Endodermal cell (in vitro differentiated cells): Measurements from ENCODE around the gene KCNE4. TPM values are rescaled to one million over a fixed set of nuclear protein-coding genes. Genes with fewer than 3 reads are reported as not detected.

ENCODE experiments used
- DNase-seq: peaks from one replicate; pipeline ENCODE4 v3.0.0-alpha.2; 2017
- H3K27ac ChIP-seq: 2 replicates; pipeline ENCODE4 v1.5.1; 2013; ENCODE audit warnings: mild to moderate bottlenecking, low read depth, low read length, moderate library complexity
- H3K27me3 ChIP-seq: 2 replicates; pipeline ENCODE4 v1.6.1; 2013; ENCODE audit warnings: mild to moderate bottlenecking, low read length, moderate library complexity; ENCODE audit not compliant: insufficient read depth, control insufficient read depth, poor library complexity, severe bottlenecking
- H3K36me3 ChIP-seq: 2 replicates; pipeline ENCODE4 v1.7.0; 2013; ENCODE audit warnings: mild to moderate bottlenecking, low read length, moderate library complexity; ENCODE audit not compliant: control insufficient read depth, insufficient read depth
- H3K4me1 ChIP-seq: one replicate; pipeline ENCODE4 v1.7.0; 2013; ENCODE audit warnings: low read length; ENCODE audit not compliant: control insufficient read depth, insufficient read depth
- H3K4me3 ChIP-seq: 2 replicates; pipeline ENCODE4 v1.5.1; 2013; ENCODE audit warnings: mild to moderate bottlenecking, low read length, moderate library complexity
- H3K9ac ChIP-seq: 2 replicates; pipeline ENCODE4 v1.6.1; 2013; ENCODE audit warnings: mild to moderate bottlenecking, low read length, moderate library complexity; ENCODE audit not compliant: poor library complexity, severe bottlenecking; ENCODE audit errors: extremely low read depth
- H3K9me3 ChIP-seq: 2 replicates; pipeline ENCODE4 v1.6.1; 2013; ENCODE audit warnings: mild to moderate bottlenecking, low read length, moderate library complexity; ENCODE audit not compliant: control insufficient read depth
- H3K27ac Mint-ChIP-seq: 2 replicates; pipeline ENCODE4 v1.8.0; 2020; ENCODE audit warnings: mixed read lengths
- H3K27me3 Mint-ChIP-seq: 2 replicates; pipeline ENCODE4 v1.8.0; 2021; ENCODE audit warnings: mild to moderate bottlenecking, mixed read lengths; ENCODE audit not compliant: insufficient read depth
- H3K36me3 Mint-ChIP-seq: 2 replicates; pipeline ENCODE4 v1.8.0; 2020; ENCODE audit warnings: low read depth, mixed read lengths
- H3K4me1 Mint-ChIP-seq: 2 replicates; pipeline ENCODE4 v1.8.0; 2020; ENCODE audit warnings: mixed read lengths
- H3K4me3 Mint-ChIP-seq: 2 replicates; pipeline ENCODE4 v1.8.0; 2020; ENCODE audit warnings: mild to moderate bottlenecking, moderate library complexity, mixed read lengths
- H3K9me3 Mint-ChIP-seq: 2 replicates; pipeline ENCODE4 v1.8.0; 2020; ENCODE audit warnings: mild to moderate bottlenecking, mixed read lengths
- WGBS, 2 experiments: methylation state at CpG; one replicate each; pipeline versions ENCODE4 v1.1.5 to v1.1.7; 2013; ENCODE audit warnings: missing lambda C conversion rate in 2 of 2, mixed read lengths in 1 of 2; ENCODE audit not compliant: insufficient coverage in 1 of 2, insufficient read length in 1 of 2; 5-methylcytosine and 5-hydroxymethylcytosine counted together
- total RNA-seq, 2 donors: library from RNA; stranded (reverse); fragmentation: NEBNext Ultra II Directional in 1 of 2; extraction: Animal tissue kit (Norgen Biotek cat#: 25700) in 1 of 2; gene quantifications; 2 replicates in 1 of 2; 3 replicates in 1 of 2; pipeline ENCODE4 v1.2.1, GENCODE V29; 2021
- TF ChIP-seq, protein P1 (sequence below): fragments of 200-600 bp; sonication (generic); conservative IDR thresholded peaks from 2 replicates; pipeline ENCODE4 v1.5.0; 2021; ENCODE audit warnings: antibody characterized with exemption, mild to moderate bottlenecking

The KCNE4 gene
- total RNA-seq, 2 donors from 2014 or later: 0.22 TPM; not detected in 1

DNA sequence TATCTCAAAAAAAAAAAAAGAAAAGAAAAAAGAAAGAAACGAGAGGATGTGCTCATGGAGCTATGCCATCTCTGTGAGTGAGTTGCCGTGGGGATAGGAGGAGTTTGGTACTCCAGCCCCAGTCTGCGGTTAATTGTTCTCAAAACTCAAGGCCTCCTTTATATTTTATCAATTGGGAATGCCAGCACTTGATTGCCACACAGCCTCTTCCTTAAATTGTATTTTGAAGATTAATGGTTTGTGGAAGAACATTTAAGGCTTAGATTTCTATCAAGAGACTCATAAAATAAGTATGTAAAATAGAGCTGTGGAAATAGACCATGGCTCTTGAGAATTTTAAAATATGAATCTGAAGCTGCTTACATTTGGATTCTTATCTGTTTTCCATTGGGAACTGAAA is 29.8 kb downstream of the KCNE4 start:
- Histone ChIP-seq H3K36me3 (no peaks in the 10 kb centered on the region), H3K27ac (no peak overlapping the region), H3K4me3 (no peak overlapping the region), H3K9ac (no peak overlapping the region), H3K4me1 (no peaks in the 10 kb centered on the region), H3K27me3 (no peaks in the 10 kb centered on the region), H3K9me3 (no peaks in the 10 kb centered on the region)
- Mint-ChIP-seq H3K4me3 (no peak overlapping the region), H3K4me1 (peaks cover 3% of the 10 kb centered on the region), H3K27ac (no peak overlapping the region), H3K36me3 (no peaks in the 10 kb centered on the region), H3K9me3 (no peaks in the 10 kb centered on the region), H3K27me3 (no peaks in the 10 kb centered on the region)
- 71 to 72% methylated on average over 2 to 3 of the region's 3 CpGs for WGBS, 2 experiments
- TF ChIP-seq, protein P1, sequence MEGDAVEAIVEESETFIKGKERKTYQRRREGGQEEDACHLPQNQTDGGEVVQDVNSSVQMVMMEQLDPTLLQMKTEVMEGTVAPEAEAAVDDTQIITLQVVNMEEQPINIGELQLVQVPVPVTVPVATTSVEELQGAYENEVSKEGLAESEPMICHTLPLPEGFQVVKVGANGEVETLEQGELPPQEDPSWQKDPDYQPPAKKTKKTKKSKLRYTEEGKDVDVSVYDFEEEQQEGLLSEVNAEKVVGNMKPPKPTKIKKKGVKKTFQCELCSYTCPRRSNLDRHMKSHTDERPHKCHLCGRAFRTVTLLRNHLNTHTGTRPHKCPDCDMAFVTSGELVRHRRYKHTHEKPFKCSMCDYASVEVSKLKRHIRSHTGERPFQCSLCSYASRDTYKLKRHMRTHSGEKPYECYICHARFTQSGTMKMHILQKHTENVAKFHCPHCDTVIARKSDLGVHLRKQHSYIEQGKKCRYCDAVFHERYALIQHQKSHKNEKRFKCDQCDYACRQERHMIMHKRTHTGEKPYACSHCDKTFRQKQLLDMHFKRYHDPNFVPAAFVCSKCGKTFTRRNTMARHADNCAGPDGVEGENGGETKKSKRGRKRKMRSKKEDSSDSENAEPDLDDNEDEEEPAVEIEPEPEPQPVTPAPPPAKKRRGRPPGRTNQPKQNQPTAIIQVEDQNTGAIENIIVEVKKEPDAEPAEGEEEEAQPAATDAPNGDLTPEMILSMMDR: no peak
- DNase-seq: no peak

GRCh38 chr2:223082706-223083105 is 30.7 kb downstream of the KCNE4 start:
- H3K4me3 Mint-ChIP-seq: no peak overlapping the region
- H3K27me3 Mint-ChIP-seq: no peaks in the 10 kb centered on the region
- H3K36me3 Mint-ChIP-seq: no peaks in the 10 kb centered on the region

GRCh38 chr2:223083402-223084070 is 31.5 kb downstream of the KCNE4 start:
- Histone ChIP-seq H3K27ac (no peak overlapping the region), H3K36me3 (no peaks in the 10 kb centered on the region), H3K9me3 (no peaks in the 10 kb centered on the region), H3K9ac (no peak overlapping the region), H3K4me3 (no peak overlapping the region), H3K4me1 (no peaks in the 10 kb centered on the region), H3K27me3 (no peaks in the 10 kb centered on the region)
- 68 to 100% methylated on average over 4 to 7 of the region's 7 CpGs for WGBS, 2 experiments
- TF ChIP-seq, protein P1: no peak
- H3K36me3 Mint-ChIP-seq: no peaks in the 10 kb centered on the region
- H3K27ac Mint-ChIP-seq: no peak overlapping the region
- no peaks in the 10 kb centered on the region for H3K9me3 Mint-ChIP-seq
- no peak for DNase-seq
- H3K4me1 Mint-ChIP-seq: peaks cover 3% of the 10 kb centered on the region
- no peaks in the 10 kb centered on the region for H3K27me3 Mint-ChIP-seq
- H3K4me3 Mint-ChIP-seq: no peak overlapping the region

More at GRCh38 chr2:223082706-223083105, 30.7 kb downstream of the KCNE4 start:
- Histone ChIP-seq H3K27ac (no peak overlapping the region), H3K4me3 (no peak overlapping the region), H3K9me3 (no peaks in the 10 kb centered on the region), H3K9ac (no peak overlapping the region), H3K4me1 (no peaks in the 10 kb centered on the region), H3K36me3 (no peaks in the 10 kb centered on the region), H3K27me3 (no peaks in the 10 kb centered on the region)
- Mint-ChIP-seq H3K27ac (no peak overlapping the region), H3K9me3 (no peaks in the 10 kb centered on the region), H3K4me1 (peaks cover 3% of the 10 kb centered on the region)
- no peak for DNase-seq
- TF ChIP-seq, protein P1: no peak
- WGBS, 2 experiments: 0% methylated on average over 1 to 2 of the region's 2 CpGs
